BLaER1 (cell line): ENCODE results near the gene PTPRN2.
"Not testable (repeated sequence)": the region's sequence is repeated elsewhere in the genome, so short reads cannot be mapped to it uniquely, and the experiment has no call there.

Source experiments
- H3K27ac ChIP-seq: shearing (Covaris generic); formaldehyde crosslinking; 2 replicates; pipeline ENCODE4 v1.8.1; 2022
- H3K27me3 ChIP-seq: shearing (Covaris generic); formaldehyde crosslinking; 2 replicates; pipeline ENCODE4 v1.8.1; 2022
- H3K36me3 ChIP-seq: shearing (Covaris generic); formaldehyde crosslinking; 2 replicates; pipeline ENCODE4 v1.8.1; 2022
- H3K4me1 ChIP-seq: shearing (Covaris generic); formaldehyde crosslinking; 2 replicates; pipeline ENCODE4 v1.8.1; 2022
- H3K4me2 ChIP-seq: shearing (Covaris generic); formaldehyde crosslinking; 2 replicates; pipeline ENCODE4 v1.8.1; 2022
- H3K4me3 ChIP-seq: shearing (Covaris generic); formaldehyde crosslinking; 2 replicates; pipeline ENCODE4 v1.8.1; 2022
- H3K9ac ChIP-seq: shearing (Covaris generic); formaldehyde crosslinking; 2 replicates; pipeline ENCODE4 v1.8.1; 2022
- H3K9me3 ChIP-seq: shearing (Covaris generic); formaldehyde crosslinking; 2 replicates; pipeline ENCODE4 v1.8.1; 2022
- H4K20me1 ChIP-seq: shearing (Covaris generic); formaldehyde crosslinking; 2 replicates; pipeline ENCODE4 v1.8.1; 2022
- Cebpa-rat ChIP-seq: shearing (Covaris generic); IDR thresholded peaks from 2 replicates; pipeline ENCODE4 v1.8.1; 2022

Gene PTPRN2

DNA sequence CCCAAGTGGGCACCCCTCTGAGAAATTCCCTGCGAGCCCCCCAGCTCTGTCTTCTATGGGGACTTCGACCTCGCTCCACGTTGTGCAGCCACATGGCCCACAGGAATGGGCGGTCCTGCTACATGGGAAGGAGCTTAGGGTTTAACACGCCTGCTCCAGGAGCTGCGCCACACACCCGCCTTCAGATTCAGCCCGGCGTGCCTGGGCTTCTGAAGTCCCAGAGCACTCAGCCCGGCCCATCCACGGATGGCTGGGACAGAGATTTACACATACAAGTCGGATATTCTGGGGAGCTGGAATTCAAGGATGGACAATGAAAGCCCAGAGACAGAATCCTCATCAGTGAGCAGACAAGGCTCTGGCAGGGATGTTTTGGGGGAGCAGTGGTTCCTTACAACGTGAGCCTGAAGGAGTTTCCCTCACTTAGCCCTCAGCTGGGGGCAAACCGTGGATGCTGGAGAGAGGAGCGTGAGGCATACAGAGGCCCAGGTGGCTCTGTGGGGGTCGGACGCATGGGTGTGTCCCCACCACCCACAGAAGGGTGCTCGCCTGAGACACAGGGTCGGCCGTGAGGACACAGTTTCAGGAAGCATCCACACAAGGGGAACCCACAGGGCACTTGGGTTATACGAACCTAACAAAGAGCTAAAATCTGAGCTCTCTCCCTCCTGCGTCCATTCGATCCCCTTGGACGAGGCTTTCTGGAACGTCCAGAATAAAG, 877.9 kb downstream of the PTPRN2 start:
- Histone ChIP-seq H3K9ac (no peak overlapping the region), H3K4me3 (no peak overlapping the region), H3K4me2 (no peak overlapping the region), H3K27ac (no peak overlapping the region), H3K27me3 (no peaks in the 10 kb centered on the region), H3K9me3 (no peaks in the 10 kb centered on the region), H4K20me1 (no peaks in the 10 kb centered on the region), H3K36me3 (no peaks in the 10 kb centered on the region), H3K4me1 (no peaks in the 10 kb centered on the region)
- TF ChIP-seq Cebpa-rat, result no peak

- Histone ChIP-seq H3K9me3 (no peaks in the 10 kb centered on the region), H3K4me3 (no peak overlapping the region), H3K36me3 (no peaks in the 10 kb centered on the region), H4K20me1 (no peaks in the 10 kb centered on the region), H3K4me1 (no peaks in the 10 kb centered on the region), H3K27ac (no peak overlapping the region), H3K4me2 (no peak overlapping the region), H3K27me3 (peaks cover 2% of the 10 kb centered on the region; the same call in 1 of the 2 replicates), H3K9ac (no peak overlapping the region)
- TF ChIP-seq Cebpa-rat, result no peak
These were observed 878.7 kb downstream of the PTPRN2 start for GRCh38 chr7:157708919-157709295.

GRCh38 chr7:157707983-157708918, 879.4 kb downstream of the PTPRN2 start:
- Histone ChIP-seq H3K27ac (no peak overlapping the region), H3K4me3 (no peak overlapping the region), H4K20me1 (no peaks in the 10 kb centered on the region), H3K27me3 (peaks cover 9% of the 10 kb centered on the region), H3K4me2 (no peak overlapping the region), H3K9me3 (no peaks in the 10 kb centered on the region), H3K36me3 (no peaks in the 10 kb centered on the region), H3K4me1 (no peaks in the 10 kb centered on the region), H3K9ac (no peak overlapping the region)
- TF ChIP-seq Cebpa-rat, result no peak

- H3K4me2 ChIP-seq, result no peak overlapping the region
- H3K9me3 ChIP-seq, result no peaks in the 10 kb centered on the region
- H3K27ac ChIP-seq, result no peak overlapping the region
- H3K4me3 ChIP-seq, result no peak overlapping the region
- no peak overlapping the region for H3K9ac ChIP-seq
- no peak for TF ChIP-seq Cebpa-rat
- H3K36me3 ChIP-seq, result no peaks in the 10 kb centered on the region
- H4K20me1 ChIP-seq, result no peaks in the 10 kb centered on the region
- peaks cover 35% of the 10 kb centered on the region for H3K27me3 ChIP-seq
- no peaks in the 10 kb centered on the region for H3K4me1 ChIP-seq
These were observed 883.3 kb downstream of the PTPRN2 start for GRCh38 chr7:157704365-157704764.

DNA sequence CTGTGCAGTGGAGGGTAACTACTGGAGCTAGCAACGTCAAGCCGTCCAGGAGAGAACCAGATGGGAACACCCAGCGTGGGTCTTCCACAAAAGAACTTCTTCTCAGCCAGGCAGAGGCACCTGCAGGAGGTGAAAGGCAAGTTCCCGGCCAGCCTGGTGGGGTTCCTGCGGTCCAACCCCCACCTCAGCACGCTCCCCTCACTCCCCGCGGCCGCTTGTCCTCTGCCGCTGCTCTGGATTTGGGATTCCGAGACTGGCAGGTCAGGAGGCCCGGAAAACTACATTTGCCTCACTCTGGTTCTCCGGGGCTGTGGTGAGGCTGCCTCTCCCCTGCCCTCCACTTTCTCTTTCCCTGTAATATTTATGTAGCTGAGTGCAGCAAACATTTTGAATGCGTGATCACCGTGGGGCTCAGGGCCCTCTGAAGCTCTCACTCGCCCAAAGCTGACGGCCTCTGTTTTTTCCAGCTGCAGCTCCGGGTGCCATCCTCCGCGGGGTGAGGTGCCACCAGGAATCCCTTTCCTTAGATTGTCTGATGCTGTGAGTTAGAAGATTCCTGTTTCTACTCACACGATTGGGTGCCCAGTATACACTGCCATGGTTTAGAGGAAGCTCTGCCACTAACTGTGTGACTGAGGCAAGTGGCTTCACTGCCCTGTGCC, 884.0 kb downstream of the PTPRN2 start:
- no peak overlapping the region for H3K4me2 ChIP-seq
- no peaks in the 10 kb centered on the region for H3K36me3 ChIP-seq
- no peak overlapping the region for H3K4me3 ChIP-seq
- TF ChIP-seq Cebpa-rat, result no peak
- peaks cover 35% of the 10 kb centered on the region for H3K27me3 ChIP-seq
- no peak overlapping the region for H3K9ac ChIP-seq
- no peaks in the 10 kb centered on the region for H3K4me1 ChIP-seq
- no peaks in the 10 kb centered on the region for H3K9me3 ChIP-seq
- H4K20me1 ChIP-seq, result no peaks in the 10 kb centered on the region
- H3K27ac ChIP-seq, result no peak overlapping the region

GRCh38 chr7:157703131-157703530, 884.5 kb downstream of the PTPRN2 start:
- Histone ChIP-seq H3K27ac (no peak overlapping the region), H3K4me2 (no peak overlapping the region), H3K27me3 (peaks cover 35% of the 10 kb centered on the region), H4K20me1 (no peaks in the 10 kb centered on the region), H3K9me3 (no peaks in the 10 kb centered on the region), H3K4me3 (no peak overlapping the region), H3K4me1 (no peaks in the 10 kb centered on the region), H3K9ac (no peak overlapping the region), H3K36me3 (no peaks in the 10 kb centered on the region)
- no peak for TF ChIP-seq Cebpa-rat

DNA sequence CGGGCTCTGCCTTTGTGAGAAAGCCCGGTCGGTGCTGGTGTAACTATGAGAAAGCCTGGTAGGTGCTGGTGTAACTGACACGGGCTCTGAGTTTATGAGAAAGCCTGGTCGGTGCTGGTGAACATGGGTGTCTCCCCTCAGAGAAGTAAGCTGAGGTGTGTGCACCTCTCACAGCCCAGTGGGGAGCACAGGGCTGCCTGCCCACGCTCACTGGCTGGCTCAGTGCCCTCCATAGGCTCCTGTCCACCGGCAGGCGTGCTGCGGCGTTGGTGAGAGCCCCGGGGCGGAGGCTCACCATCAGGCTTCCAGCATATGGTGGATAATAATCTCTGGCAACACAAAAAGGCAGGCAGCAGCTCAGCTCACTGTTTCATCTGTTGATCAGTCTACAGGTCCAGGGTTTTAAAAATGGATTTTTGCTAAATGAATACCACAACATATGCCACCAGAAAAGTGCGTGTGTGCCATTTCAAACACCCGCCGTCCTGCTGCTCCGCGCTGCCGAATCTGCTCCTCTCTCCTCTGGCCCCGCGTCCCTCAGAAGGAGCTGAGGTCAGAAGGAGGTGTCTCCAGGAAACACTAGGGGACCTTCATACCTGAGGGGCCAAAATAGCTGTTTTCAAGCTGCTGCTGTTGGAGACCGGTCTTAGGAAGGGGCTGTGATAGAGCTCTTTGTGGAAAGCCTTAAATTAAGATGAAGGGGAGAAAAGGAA, 885.2 kb downstream of the PTPRN2 start:
- Histone ChIP-seq H3K9me3 (no peaks in the 10 kb centered on the region), H3K4me3 (no peak overlapping the region), H3K27ac (no peak overlapping the region), H3K4me1 (no peaks in the 10 kb centered on the region), H3K9ac (no peak overlapping the region), H4K20me1 (no peaks in the 10 kb centered on the region), H3K27me3 (peaks cover 35% of the 10 kb centered on the region), H3K36me3 (no peaks in the 10 kb centered on the region), H3K4me2 (no peak overlapping the region)
- TF ChIP-seq Cebpa-rat, result no peak

GRCh38 chr7:157701395-157702180, 886.0 kb downstream of the PTPRN2 start:
- H3K27me3 ChIP-seq, result peaks cover 37% of the 10 kb centered on the region
- not testable (repeated sequence) for H3K9ac ChIP-seq, H3K36me3 ChIP-seq, H4K20me1 ChIP-seq, H3K4me2 ChIP-seq, H3K4me1 ChIP-seq, H3K9me3 ChIP-seq, H3K27ac ChIP-seq, H3K4me3 ChIP-seq
